DND-41 (cell line): ENCODE measurements around the gene CDK16.

ENCODE experiments used
- CTCF ChIP-seq: IDR thresholded peaks from 2 replicates; pipeline ENCODE4 v1.5.1; 2012; ENCODE audit warnings: borderline replicate concordance, low read length, moderate library complexity, mild to moderate bottlenecking; ENCODE audit not compliant: poor library complexity, severe bottlenecking; ENCODE audit errors: extremely low read depth
- EZH2 ChIP-seq: IDR thresholded peaks from 3 replicates; pipeline ENCODE4 v1.6.1; 2012; ENCODE audit warnings: borderline replicate concordance, low read depth, mild to moderate bottlenecking, moderate library complexity, low read length, inconsistent platforms; ENCODE audit not compliant: severe bottlenecking

- TF ChIP-seq CTCF, result no peak
- TF ChIP-seq EZH2, result no peak
Measured at GRCh38 chrX:47214435-47215077, 3.9 kb upstream of the CDK16 start.
